Measurements from ENCODE around the gene UGGT1.
A peak's percentile ranks its signal among the peaks of the same experiment; 100 is the strongest.
"Not testable (repeated sequence)": the region's sequence is repeated elsewhere in the genome, so short reads cannot be mapped to it uniquely, and the experiment has no call there.

The UGGT1 gene

DNA sequence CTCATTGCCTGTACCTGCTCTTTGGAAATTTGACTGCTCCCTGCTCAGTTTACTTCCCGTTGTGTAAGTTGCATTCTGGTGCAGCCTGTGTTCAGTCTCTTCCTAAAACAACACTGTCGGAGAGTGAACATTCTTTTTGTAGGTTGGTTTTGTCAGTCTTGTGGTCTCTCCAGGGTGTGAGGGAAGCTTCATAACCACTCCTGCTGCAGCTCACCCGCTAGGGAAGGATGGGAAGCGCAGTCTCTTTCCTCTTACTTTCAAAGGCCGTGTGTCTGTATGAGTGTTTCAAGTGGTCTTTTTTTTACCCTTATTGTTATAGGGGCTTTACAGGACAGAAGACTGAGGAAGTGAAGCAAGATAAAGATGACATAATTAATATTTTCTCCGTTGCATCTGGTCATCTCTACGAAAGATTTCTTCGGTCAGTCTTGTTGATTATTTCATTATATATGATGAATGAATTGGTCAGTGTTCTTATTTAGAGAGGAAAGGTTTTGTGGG, 87.2 kb downstream of the UGGT1 start:
- no peak for DNase-seq

DNA sequence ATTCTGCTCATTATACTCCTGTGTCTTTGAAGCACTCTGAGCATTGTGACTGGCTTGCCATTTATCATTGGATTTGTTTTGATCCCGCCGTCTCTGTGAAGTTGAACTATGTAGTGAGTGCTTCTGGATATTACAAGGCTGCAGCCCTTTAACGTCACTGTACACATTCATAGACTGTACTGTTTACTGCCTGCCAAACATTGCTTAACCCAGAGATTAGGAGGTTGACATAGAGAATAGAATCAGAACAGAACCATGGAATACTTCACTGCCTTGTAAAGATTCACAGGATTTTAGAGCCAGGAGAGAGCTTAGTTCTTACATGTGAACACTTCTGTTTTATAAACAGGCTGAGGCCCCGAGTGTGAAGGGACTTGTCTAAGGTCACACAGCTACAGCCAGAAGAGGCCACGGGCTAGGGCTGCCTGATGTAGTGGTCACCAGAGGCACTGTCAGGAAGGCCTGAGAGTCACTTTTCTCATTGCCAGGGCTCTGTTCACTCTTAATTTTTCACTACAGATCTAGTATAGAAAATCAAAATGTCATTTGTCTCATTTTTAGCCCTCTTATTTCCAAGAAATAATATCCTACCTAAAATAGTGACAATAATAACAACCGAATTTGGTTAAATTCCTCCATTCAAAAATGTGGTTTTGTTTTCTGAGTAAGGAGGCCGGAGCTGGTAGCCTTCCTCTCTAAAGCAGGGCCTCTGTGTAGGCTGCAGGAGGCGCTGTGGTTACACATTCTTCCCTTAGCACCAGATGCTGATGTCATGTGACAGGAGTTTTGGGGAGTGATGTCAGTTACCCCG, 87.9 kb downstream of the UGGT1 start:
- DNase-seq, result peak; percentile 41

- DNase-seq, result no peak
These were observed 88.4 kb downstream of the UGGT1 start for GRCh38 chr2:128179461-128179755.

DNA sequence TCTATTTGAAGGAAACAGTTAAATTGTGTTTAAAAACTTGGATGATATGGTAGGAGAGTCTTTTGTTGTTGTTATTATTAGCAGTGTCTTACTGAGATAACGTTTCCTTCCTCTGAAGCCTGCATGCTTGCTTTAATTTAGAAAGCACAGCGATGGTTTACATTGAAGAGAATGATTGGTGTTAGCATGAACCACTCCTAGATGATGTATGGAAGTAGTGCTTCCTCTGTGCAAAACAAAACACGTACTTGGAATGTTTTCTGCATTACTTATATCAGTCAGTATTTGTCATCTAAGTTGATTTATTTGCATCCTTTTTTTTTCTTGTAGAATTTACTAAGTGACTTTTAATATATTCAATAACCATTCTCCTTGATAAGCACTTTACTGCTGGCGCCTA, 89.0 kb downstream of the UGGT1 start:
- DNase-seq, result no peak

- no peak for DNase-seq
These were observed 94.6 kb downstream of the UGGT1 start for GRCh38 chr2:128185576-128185975.

DNA sequence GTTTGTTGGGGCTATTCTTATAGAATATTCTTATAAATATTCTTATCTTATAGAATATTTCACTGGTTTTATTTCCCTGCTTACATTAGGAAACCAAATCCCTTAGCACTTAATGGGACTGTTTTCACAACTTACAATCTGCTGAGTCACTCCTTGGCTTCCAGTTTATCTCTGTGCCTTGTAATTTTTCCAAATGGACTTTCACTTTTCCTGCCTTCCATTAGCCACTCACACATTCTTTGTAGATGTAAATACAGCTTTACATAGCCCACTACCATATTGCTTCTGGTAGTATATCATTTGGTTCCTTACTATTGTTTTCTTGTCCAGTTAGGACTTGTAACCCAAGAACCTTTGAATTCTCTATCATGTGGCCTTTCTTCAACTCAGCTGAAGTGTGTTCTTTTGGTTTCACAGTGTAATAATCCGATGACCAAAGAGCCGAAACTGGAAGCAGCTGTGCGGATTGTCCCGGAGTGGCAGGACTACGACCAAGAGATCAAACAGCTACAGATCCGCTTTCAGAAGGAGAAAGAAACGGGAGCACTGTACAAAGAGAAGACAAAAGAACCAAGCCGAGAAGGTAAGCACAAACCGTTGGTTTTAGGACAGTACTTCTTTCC, 96.1 kb downstream of the UGGT1 start:
- no peak for DNase-seq

- no peak for DNase-seq
These were observed 104.5 kb downstream of the UGGT1 start for GRCh38 chr2:128195435-128195984.

DNA sequence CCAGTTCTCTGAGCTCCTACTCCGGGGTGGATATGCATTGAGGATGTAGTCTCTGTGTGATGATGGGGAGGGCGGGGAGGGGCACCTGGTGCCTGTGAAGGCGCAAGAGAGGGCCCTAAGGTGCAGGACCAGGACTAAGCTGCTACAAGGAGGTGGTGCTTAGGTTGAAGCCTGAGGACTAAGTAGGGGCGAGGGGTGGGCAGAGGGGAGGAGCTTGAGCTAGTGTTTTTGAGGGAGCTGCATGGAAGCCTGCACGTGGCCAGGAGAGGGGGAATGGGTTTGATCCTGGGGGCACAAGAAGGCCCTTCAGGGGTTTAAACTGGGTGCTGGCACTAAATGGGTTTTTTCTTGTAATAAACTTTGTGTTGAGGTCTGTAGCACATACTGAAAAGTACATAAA, 105.0 kb downstream of the UGGT1 start:
- no peak for DNase-seq

DNA sequence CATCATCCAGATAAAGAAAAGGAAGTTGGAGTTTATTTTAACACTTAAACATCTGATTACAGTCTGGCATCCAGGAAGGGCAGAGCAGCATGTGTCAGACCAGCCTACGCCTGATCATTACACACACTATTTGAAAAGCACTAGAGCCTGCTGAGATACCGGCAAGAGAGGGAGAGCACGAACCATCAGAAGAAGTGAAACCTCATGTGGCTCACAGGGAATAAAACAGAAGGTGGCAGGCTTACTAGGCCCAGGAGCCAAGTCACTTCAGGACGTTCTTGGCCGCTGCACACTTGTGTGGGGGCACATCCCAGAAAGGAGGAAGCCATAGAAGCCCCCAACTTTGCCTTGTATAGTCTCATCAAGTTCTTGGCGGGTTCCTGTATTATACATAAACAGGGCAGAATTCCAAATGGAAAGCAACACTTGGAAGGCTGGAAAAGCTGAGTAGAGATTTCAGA, 105.5 kb downstream of the UGGT1 start:
- no peak for DNase-seq

GRCh38 chr2:128197059-128197458, 106.1 kb downstream of the UGGT1 start:
- no peak for DNase-seq

DNA sequence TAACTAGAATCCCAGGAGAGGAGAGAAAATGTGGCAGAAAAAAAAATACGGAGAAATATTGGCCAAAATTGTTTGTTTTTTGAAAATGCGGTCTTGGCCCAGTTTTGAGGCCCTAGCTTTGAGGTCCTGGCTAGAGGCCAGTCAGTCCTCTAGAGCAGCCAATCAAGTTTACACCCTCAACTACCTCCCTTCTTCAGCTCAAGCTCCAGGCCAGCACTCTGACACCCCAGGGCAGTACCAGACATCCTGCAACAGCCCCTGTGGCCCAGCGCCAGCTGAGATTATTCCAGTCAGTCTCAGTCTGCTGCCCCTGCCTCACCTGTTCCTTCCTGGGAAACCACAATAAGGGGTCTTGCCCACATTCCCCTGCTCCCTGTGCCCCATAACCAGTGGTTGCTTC, 107.7 kb downstream of the UGGT1 start:
- peak; percentile 20 for DNase-seq

- DNase-seq, result no peak
These were observed 108.1 kb downstream of the UGGT1 start for GRCh38 chr2:128199141-128199540.

DNA sequence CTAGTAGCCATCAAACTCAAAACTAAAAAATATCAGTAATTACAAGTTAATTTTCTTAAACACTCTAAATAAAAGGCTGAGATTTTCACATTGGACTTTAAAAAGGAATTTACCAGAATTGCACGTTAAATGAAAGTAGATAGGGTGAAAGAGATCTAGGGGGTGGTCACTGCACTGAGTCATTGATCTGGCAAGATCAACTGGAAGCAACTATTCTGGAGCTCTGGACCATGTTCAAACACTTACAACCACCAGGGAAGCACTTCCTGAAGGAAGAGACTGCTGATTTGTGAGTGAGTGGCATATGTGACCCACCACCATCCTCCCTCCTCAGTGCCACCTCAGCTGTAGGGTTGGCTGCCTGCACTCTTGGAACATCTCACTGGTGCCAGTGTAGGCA, 111.8 kb downstream of the UGGT1 start:
- DNase-seq, result no peak

- no peak for DNase-seq
These were observed 115.2 kb downstream of the UGGT1 start for GRCh38 chr2:128206245-128206644.

- DNase-seq, result no peak
These were observed 117.0 kb downstream of the UGGT1 start for GRCh38 chr2:128208023-128208422.

DNA sequence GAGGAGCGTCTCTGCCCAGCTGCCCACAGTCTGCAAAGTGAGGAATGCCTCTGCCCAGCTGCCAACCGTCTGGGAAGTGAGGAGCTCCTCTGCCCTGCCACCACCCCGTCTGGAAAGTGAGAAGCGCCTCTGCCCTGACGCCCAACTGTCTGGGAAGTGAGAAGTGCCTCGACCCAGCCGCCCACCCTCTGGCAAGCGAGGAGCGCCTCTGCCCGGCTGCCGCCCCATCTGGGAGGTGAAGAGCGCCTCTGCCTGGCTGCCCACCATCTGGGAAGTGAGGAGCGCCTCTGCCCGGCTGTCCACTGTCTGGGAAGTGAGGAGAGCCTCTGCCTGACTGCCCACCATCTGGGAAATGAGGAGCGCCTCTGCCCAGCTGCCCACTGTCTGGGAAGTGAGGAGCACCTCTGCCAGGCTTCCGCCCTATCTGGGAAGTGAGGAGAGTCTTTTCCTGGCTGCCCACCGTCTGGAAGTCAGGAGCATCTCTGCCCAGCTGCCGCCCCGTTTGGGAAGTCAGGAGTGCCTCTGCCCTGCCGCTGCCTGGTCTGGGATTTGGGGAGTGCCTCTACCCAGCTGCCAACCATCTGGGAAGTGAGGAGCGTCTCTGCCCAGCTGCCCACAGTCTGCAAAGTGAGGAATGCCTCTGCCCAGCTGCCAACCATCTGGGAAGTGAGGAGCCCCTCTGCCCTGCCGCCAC, 117.8 kb downstream of the UGGT1 start:
- DNase-seq, result not testable (repeated sequence)

- no peak for DNase-seq
These were observed 123.3 kb downstream of the UGGT1 start for GRCh38 chr2:128214251-128214650.

- DNase-seq, result no peak
These were observed 124.0 kb downstream of the UGGT1 start for GRCh38 chr2:128214866-128215460.

DNA sequence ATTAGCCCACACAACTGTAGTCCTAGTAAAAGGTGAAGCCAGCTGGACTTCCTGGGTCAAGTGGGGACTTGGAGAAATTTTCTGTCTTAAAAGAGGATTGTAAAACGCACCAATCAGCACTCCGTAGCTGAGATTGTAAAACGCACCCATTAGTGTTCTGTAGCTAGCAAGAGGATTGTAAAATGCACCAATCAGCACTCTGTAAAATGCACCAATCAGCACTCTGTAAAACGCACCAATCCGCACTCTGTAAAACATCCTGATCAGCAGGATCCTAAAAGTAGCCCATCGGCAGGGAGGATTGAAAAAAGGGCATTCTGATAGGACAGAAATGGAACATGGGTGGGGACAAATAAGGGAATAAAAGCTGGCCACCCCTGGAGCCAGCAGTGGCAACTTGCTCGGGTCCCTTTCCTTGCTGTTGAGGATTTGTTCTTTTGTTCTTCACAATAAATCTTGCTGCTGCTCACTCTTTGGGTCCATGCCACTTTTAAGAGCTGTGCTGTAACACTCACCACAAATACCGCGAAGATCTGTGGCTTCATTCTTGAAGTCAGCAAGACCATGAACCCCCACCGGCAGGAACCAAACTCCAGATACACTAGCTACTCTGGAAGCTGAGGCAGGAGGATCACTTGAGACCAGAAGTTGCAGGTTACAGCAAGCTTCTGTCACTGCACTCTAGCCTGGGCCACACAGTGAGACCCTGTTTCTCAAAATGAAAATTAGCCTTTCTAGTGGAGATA, 125.1 kb downstream of the UGGT1 start:
- DNase-seq, result no peak

DNA sequence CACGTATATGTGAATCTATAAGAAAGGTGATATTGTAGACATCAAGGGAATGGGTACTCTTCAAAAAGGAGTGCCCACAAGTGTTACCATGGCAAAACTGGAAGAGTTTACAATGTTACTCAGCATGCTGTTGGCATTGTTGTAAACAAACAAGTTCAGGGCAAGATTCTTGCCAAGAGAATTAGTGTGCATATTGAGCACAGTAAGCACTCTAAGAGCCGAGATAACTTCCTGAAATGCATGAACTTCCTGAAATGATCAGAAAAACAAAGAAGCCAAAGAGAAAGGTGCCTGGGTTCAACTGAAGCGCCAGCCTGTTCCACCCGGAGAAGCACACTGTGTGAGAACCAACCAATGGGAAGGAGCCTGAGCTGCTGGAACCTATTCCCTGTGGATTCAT, 126.7 kb downstream of the UGGT1 start:
- DNase-seq, result no peak

- DNase-seq, result no peak
These were observed 128.9 kb downstream of the UGGT1 start for GRCh38 chr2:128219891-128220290.

DNA sequence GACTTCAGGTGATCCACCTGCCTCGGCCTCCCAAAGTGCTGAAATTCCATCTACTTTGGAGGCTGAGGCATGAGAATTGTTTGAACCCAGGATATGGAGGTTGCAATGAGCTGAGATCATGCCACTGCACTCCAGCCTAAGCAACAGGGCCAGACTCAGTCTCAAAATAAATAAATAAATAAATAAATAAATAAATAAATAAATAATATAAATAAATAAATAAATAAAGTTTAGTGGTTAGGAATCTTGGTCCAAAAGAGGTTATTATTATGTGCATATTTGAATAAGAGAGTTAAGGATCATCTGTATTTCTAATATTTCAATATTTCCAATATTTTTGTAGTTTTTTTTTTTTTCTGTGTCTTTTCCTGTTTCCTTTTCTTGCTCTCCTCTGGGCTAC, 136.9 kb downstream of the UGGT1 start:
- DNase-seq, result no peak

- DNase-seq, result no peak
These were observed 137.9 kb downstream of the UGGT1 start for GRCh38 chr2:128228894-128229293.

Measured in NCI-H2171 treated with DMSO at 0.1 percent for 48 hours (cell line).